HepG2 (cell line): ENCODE results near the gene ZNF765. TPM values are rescaled to one million over a fixed set of nuclear protein-coding genes. Genes with fewer than 3 reads are reported as not detected.
A peak's percentile ranks its signal among the peaks of the same experiment; 100 is the strongest.

Experiments
- FIP1L1 ChIP-seq: fragments of 200-400 bp; formaldehyde crosslinking; IDR thresholded peaks from 2 replicates; pipeline ENCODE4 v1.6.1; 2018; ENCODE audit warnings: low read depth, mild to moderate bottlenecking, low read length, moderate library complexity, borderline replicate concordance; ENCODE audit not compliant: insufficient read depth
- GABPA ChIP-seq, 2 experiments: IDR thresholded peaks; 2 replicates each; pipeline ENCODE4 v1.6.1; 2011 to 2016; ENCODE audit warnings: low read depth in 2 of 2, low read length in 1 of 2, missing biosample characterization in 1 of 2, missing genetic modification characterization in 1 of 2
- KDM5B ChIP-seq: sonication (generic); formaldehyde crosslinking; IDR thresholded peaks from 2 replicates; pipeline ENCODE4 v1.4.0; 2020; ENCODE audit warnings: missing genetic modification reagents, mild to moderate bottlenecking, borderline replicate concordance
- KLF6 ChIP-seq: IDR thresholded peaks from 2 replicates; pipeline ENCODE4 v1.8.0; 2016; ENCODE audit warnings: missing biosample characterization, missing genetic modification reagents
- KMT2A ChIP-seq: sonication (generic); formaldehyde crosslinking; IDR thresholded peaks from 2 replicates; pipeline ENCODE4 v1.4.0; 2020; ENCODE audit warnings: missing genetic modification reagents
- MED1 ChIP-seq: sonication (generic); formaldehyde crosslinking; IDR thresholded peaks from 2 replicates; pipeline ENCODE4 v1.4.0; 2020; ENCODE audit warnings: missing genetic modification reagents
- NAIF1 ChIP-seq: sonication (generic); formaldehyde crosslinking; IDR thresholded peaks from 2 replicates; pipeline ENCODE4 v1.5.0; 2020; ENCODE audit warnings: mild to moderate bottlenecking, missing genetic modification reagents, borderline replicate concordance
- POGZ ChIP-seq: sonication (generic); formaldehyde crosslinking; IDR thresholded peaks from 2 replicates; pipeline ENCODE4 v1.4.0; 2020; ENCODE audit warnings: mild to moderate bottlenecking, missing genetic modification reagents
- RFX1 ChIP-seq: fragments of 450-650 bp; IDR thresholded peaks from 2 replicates; pipeline ENCODE4 v1.6.1; 2017
- TBX2 ChIP-seq: sonication (generic); formaldehyde crosslinking; IDR thresholded peaks from 2 replicates; pipeline ENCODE4 v1.5.0; 2020; ENCODE audit warnings: missing genetic modification reagents, mild to moderate bottlenecking, borderline replicate concordance
- ZFP90 ChIP-seq: sonication (generic); formaldehyde crosslinking; IDR thresholded peaks from 2 replicates; pipeline ENCODE4 v1.8.0; 2022; ENCODE audit warnings: missing genetic modification reagents, mild to moderate bottlenecking, inconsistent platforms, borderline replicate concordance
- ZNF263 ChIP-seq: sonication (generic); formaldehyde crosslinking; IDR thresholded peaks from 2 replicates; pipeline ENCODE4 v1.4.0; 2020; ENCODE audit warnings: missing genetic modification reagents
- ZNF773 ChIP-seq: sonication (generic); formaldehyde crosslinking; IDR thresholded peaks from 2 replicates; pipeline ENCODE4 v1.4.0; 2020; ENCODE audit warnings: missing genetic modification reagents, borderline replicate concordance
- ZNF879 ChIP-seq: sonication (generic); formaldehyde crosslinking; IDR thresholded peaks from 2 replicates; pipeline ENCODE4 v1.8.1; 2023; ENCODE audit warnings: missing genetic modification reagents
- polyA plus RNA-seq, 8 experiments: library from polyadenylated mRNA; depleted of rRNA in 3 of 8; stranded (reverse) in 7 of 8; unstranded in 1 of 8; fragments of >200 nt; fragmentation: Illumina TruSeq in 4 of 8; extraction: Trizol in 4 of 8; gene quantifications; 2 replicates each; pipeline versions ENCODE4 v1.2.1 to v1.2.3, GENCODE V29; 2011 to 2016; ENCODE audit warnings: low read depth in 4 of 8, missing spikeins in 1 of 8, mixed read lengths in 1 of 8; ENCODE audit not compliant: insufficient read depth in 1 of 8
- total RNA-seq, 5 experiments: library from RNA; depleted of rRNA; stranded (reverse); fragments of >200 nt; fragmentation: Illumina TruSeq; extraction: Trizol; gene quantifications; 2 replicates each; pipeline ENCODE4 v1.2.3, GENCODE V29; 2016; ENCODE audit warnings: low read depth in 1 of 5
- TF ChIP-seq, protein P1 (sequence below): sonication (generic); formaldehyde crosslinking; IDR thresholded peaks from 2 replicates; pipeline ENCODE4 v1.8.0; 2022; ENCODE audit warnings: missing genetic modification reagents, low read depth, mild to moderate bottlenecking, borderline replicate concordance
- TF ChIP-seq, protein P2 (sequence below): sonication (generic); formaldehyde crosslinking; conservative IDR thresholded peaks from 2 replicates; pipeline ENCODE4 v1.8.0; 2022; ENCODE audit warnings: low read depth, missing genetic modification reagents
- TF ChIP-seq, protein P3 (sequence below): IDR thresholded peaks from 2 replicates; pipeline ENCODE4 v1.6.1; 2018; ENCODE audit warnings: missing genetic modification reagents, mild to moderate bottlenecking, missing compliant biosample characterization
- TF ChIP-seq, protein P4 (sequence below): sonication (generic); formaldehyde crosslinking; conservative IDR thresholded peaks from 2 replicates; pipeline ENCODE4 v1.4.0; 2020; ENCODE audit warnings: missing genetic modification reagents

The ZNF765 gene
- total and polyA plus RNA-seq, 2 of the 13 experiments (the other 11 are each of a cell fraction or from before 2014, with no cell fraction given), result 5.0 to 14.5 TPM

DNA sequence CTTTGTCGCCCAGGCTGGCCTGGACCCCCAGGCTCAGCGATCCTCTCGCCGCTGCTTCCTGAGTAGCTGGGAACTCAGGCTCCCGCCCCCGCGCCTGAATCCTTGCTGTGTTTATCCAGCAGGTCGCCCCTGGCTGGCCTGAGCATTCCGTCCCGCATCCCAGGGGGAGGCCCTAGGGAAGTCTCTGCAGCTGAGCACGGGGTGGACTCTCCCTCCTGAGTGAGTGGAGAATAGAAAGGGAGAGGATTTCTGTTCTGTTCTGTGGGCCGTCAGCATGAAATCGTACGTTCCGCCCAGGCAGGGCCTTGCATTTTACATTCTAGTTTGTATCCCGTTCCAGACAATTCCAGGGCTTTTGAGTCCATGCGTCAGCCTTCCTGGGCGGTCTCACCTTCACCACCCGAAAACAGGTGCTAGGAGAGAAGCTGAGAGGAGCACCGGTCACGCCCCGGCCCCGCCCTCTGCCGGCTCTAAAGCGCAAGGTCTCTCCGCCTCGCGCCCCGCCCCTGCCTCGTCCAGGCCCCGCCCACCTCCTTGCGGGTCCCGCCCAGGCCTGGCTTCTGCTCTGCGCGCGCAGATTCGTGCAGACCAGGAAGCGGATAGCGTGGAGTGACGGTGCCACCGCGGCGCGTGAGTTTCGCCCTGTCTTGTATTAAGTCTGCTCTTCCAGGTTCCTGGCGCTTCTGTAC is 36.6 kb downstream of the ZNF765 start, which contains the start of gene ZNF761 (continued):
- peak; percentile 52; the same call in 1 of the 2 replicates for TF ChIP-seq KDM5B (CRISPR knock-in tag)
- TF ChIP-seq ZNF773 (CRISPR knock-in tag), result no peak
- TF ChIP-seq, protein P1, sequence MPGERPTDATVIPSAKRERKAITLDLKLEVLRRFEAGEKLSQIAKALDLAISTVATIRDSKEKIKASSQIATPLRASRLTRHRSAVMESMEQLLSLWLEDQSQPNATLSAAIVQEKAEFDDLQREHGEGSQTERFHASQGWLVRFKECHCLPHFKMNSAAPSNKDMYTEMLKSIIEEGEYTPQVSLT (CRISPR knock-in tag), result no peak
- peak; percentile 84 for TF ChIP-seq ZNF263 (CRISPR knock-in tag)
- TF ChIP-seq MED1 (CRISPR knock-in tag), result 0 out of 2 replicates have a peak, but pooled peaks have one; percentile 24
- TF ChIP-seq, protein P2, sequence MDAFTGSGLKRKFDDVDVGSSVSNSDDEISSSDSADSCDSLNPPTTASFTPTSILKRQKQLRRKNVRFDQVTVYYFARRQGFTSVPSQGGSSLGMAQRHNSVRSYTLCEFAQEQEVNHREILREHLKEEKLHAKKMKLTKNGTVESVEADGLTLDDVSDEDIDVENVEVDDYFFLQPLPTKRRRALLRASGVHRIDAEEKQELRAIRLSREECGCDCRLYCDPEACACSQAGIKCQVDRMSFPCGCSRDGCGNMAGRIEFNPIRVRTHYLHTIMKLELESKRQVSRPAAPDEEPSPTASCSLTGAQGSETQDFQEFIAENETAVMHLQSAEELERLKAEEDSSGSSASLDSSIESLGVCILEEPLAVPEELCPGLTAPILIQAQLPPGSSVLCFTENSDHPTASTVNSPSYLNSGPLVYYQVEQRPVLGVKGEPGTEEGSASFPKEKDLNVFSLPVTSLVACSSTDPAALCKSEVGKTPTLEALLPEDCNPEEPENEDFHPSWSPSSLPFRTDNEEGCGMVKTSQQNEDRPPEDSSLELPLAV (CRISPR knock-in tag), result no peak
- TF ChIP-seq KMT2A (CRISPR knock-in tag), result 0 out of 2 replicates have a peak, but pooled peaks have one; percentile 47
- no peak for TF ChIP-seq RFX1
- TF ChIP-seq GABPA (IDR thresholded peaks at IDR 0.05; ENCODE audit: low read depth, low read length), result no peak
- TF ChIP-seq GABPA (CRISPR knock-in tag; IDR thresholded peaks at IDR 0.05; ENCODE audit: low read depth), result 0 out of 2 replicates have a peak, but pooled peaks have one; percentile 8
- TF ChIP-seq ZFP90 (CRISPR knock-in tag), result peak; percentile 54
- TF ChIP-seq, protein P3, sequence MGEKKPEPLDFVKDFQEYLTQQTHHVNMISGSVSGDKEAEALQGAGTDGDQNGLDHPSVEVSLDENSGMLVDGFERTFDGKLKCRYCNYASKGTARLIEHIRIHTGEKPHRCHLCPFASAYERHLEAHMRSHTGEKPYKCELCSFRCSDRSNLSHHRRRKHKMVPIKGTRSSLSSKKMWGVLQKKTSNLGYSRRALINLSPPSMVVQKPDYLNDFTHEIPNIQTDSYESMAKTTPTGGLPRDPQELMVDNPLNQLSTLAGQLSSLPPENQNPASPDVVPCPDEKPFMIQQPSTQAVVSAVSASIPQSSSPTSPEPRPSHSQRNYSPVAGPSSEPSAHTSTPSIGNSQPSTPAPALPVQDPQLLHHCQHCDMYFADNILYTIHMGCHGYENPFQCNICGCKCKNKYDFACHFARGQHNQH (CRISPR knock-in tag), result peak; percentile 38; the same call in 1 of the 2 replicates
- peak; percentile 71; the same call in 1 of the 2 replicates for TF ChIP-seq KLF6 (CRISPR knock-in tag)
- TF ChIP-seq NAIF1 (CRISPR knock-in tag), result no peak
- no peak for TF ChIP-seq ZNF879 (CRISPR knock-in tag)
- TF ChIP-seq, protein P4, sequence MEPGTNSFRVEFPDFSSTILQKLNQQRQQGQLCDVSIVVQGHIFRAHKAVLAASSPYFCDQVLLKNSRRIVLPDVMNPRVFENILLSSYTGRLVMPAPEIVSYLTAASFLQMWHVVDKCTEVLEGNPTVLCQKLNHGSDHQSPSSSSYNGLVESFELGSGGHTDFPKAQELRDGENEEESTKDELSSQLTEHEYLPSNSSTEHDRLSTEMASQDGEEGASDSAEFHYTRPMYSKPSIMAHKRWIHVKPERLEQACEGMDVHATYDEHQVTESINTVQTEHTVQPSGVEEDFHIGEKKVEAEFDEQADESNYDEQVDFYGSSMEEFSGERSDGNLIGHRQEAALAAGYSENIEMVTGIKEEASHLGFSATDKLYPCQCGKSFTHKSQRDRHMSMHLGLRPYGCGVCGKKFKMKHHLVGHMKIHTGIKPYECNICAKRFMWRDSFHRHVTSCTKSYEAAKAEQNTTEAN (CRISPR knock-in tag), result peak; percentile 46; the same call in 1 of the 2 replicates
- TF ChIP-seq POGZ, result peak; percentile 20; the same call in 1 of the 2 replicates
- no peak for TF ChIP-seq FIP1L1
- TF ChIP-seq TBX2 (CRISPR knock-in tag), result peak; percentile 54; the same call in 1 of the 2 replicates
